Tongue (tissue), 2 donors: Measurements from ENCODE around the gene SNX1. TPM values are rescaled to one million over a fixed set of nuclear protein-coding genes. Genes with fewer than 3 reads are reported as not detected.

Experiments used
- DNase-seq: peaks from one replicate; pipeline ENCODE4 v3.0.0-alpha.2; 2015
- total RNA-seq: library from RNA; depleted of rRNA; stranded (reverse); fragments of >200 nt; gene quantifications from one replicate; pipeline ENCODE4 v1.2.3, GENCODE V29; 2014

SNX1 gene
- total RNA-seq, 1 donor from 2014 or later: 74.9 TPM

- peak; percentile 39 for DNase-seq
Observed at GRCh38 chr15:64146885-64147681, 51.3 kb downstream of the SNX1 start.

- DNase-seq: no peak
Observed at GRCh38 chr15:64148168-64148567, 52.4 kb downstream of the SNX1 start.

- DNase-seq: no peak
Observed at GRCh38 chr15:64148581-64148980, 52.8 kb downstream of the SNX1 start.

GRCh38 chr15:64149424-64149823 is 53.6 kb downstream of the SNX1 start:
- no peak for DNase-seq

GRCh38 chr15:64149893-64150578 is 54.3 kb downstream of the SNX1 start:
- no peak for DNase-seq

- peak; percentile 28 for DNase-seq
Observed at GRCh38 chr15:64151727-64152506, 56.1 kb downstream of the SNX1 start, which contains the start of gene SNX22. Gene SNX22 (plus strand): TSS chr15:64151731. CDS start chr15:64151776, 45 bp downstream.

GRCh38 chr15:64152507-64153387 is 57.0 kb downstream of the SNX1 start:
- DNase-seq: peak; percentile 22

GRCh38 chr15:64153480-64154367 is 57.9 kb downstream of the SNX1 start:
- peak; percentile 93 for DNase-seq

GRCh38 chr15:64155802-64156651 is 60.2 kb downstream of the SNX1 start:
- DNase-seq: no peak

- no peak for DNase-seq
Observed at GRCh38 chr15:64156652-64157331, 61.0 kb downstream of the SNX1 start.

- DNase-seq: no peak
Observed at GRCh38 chr15:64157599-64158125, 61.9 kb downstream of the SNX1 start.

- no peak for DNase-seq
Observed at GRCh38 chr15:64158363-64159134, 62.8 kb downstream of the SNX1 start.

- no peak for DNase-seq
Observed at GRCh38 chr15:64161688-64162477, 66.1 kb downstream of the SNX1 start.

- DNase-seq: no peak
Observed at GRCh38 chr15:64162478-64162868, 66.7 kb downstream of the SNX1 start.

GRCh38 chr15:64162869-64163658 is 67.3 kb downstream of the SNX1 start, which contains the start of gene PPIB:
Gene PPIB (minus strand): TSS chr15:64163022. CDS start chr15:64162986, 36 bp downstream.
- peak; percentile 98 for DNase-seq
